ENCODE measurements around the gene SLC6A19.
"Not testable (repeated sequence)": the region's sequence is repeated elsewhere in the genome, so short reads cannot be mapped to it uniquely, and the experiment has no call there.

Gene SLC6A19

DNA sequence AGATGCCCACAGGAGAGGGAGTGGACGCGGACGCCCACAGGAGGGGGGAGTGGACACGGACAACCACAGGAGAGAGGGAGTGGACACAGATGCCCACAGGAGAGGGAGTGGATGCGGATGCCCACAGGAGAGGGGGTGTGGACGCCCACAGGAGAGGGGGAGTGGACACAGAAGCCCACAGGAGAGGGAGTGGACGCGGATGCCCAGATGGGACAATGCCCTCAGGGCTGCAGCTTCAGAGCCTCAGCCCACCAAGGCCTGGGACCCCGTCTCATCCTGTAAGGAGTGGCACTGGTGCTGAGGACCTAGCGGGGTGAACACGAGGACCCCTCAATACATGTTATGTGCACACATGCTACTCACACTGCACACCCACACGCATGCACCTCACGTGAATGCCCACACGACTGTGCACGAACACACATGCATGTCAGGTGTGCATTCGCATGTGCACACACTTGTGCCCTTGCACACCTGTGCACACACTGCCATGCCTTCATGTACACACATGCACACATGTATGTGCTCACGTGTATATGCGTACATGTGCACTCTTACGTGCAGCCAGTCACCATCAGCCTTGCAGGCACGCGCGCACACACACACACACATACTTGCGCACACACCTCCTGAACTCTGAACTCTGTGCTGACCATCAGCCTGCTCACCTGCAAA, 58.5 kb downstream of the SLC6A19 start:
- H3K36me3 ChIP-seq (ENCODE audit: control insufficient read depth, low read depth, low read length), result no peaks in the 10 kb centered on the region
- no peaks in the 10 kb centered on the region for H3K4me1 ChIP-seq (ENCODE audit: control insufficient read depth, low read depth, low read length)
- no peak overlapping the region for H3K9ac ChIP-seq (ENCODE audit: low read length)
- H3K4me3 ChIP-seq (ENCODE audit: low read length), result no peak overlapping the region
- H3K27ac ChIP-seq (ENCODE audit: low read length), result no peak overlapping the region
- H3K9me3 ChIP-seq (ENCODE audit: control insufficient read depth, low read depth, low read length), result no peaks in the 10 kb centered on the region
- H3K27me3 ChIP-seq (ENCODE audit: control insufficient read depth, insufficient read depth, low read length), result no peaks in the 10 kb centered on the region

GRCh38 chr5:1261643-1262042, 60.2 kb downstream of the SLC6A19 start:
- H3K9ac ChIP-seq (ENCODE audit: low read length), result no peak overlapping the region
- no peaks in the 10 kb centered on the region for H3K27me3 ChIP-seq (ENCODE audit: control insufficient read depth, insufficient read depth, low read length)
- H3K27ac ChIP-seq (ENCODE audit: low read length), result no peak overlapping the region
- no peak overlapping the region for H3K4me3 ChIP-seq (ENCODE audit: low read length)
- H3K36me3 ChIP-seq (ENCODE audit: control insufficient read depth, low read depth, low read length), result no peaks in the 10 kb centered on the region
- H3K4me1 ChIP-seq (ENCODE audit: control insufficient read depth, low read depth, low read length), result no peaks in the 10 kb centered on the region
- no peaks in the 10 kb centered on the region for H3K9me3 ChIP-seq (ENCODE audit: control insufficient read depth, low read depth, low read length)

DNA sequence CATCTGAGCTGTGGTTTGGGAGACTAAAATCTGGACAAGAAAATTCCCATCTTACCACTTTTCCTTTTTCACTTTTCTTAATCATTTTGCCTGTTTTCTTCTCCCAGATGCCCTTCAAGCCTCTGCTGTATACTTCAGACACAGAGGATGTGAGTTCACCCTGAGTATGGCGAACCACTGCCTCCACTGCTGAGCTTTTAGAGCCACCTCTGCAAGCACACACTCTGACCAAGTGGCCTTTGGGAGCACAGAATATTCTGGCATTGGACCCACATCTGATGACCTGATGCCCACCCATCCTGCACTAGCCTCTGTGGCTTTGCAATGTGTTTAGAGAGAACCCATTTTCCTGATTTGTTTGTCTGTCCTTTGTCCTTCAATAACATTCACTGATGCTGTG, 61.0 kb downstream of the SLC6A19 start:
- no peaks in the 10 kb centered on the region for H3K4me1 ChIP-seq (ENCODE audit: control insufficient read depth, low read depth, low read length)
- H3K27me3 ChIP-seq (ENCODE audit: control insufficient read depth, insufficient read depth, low read length), result no peaks in the 10 kb centered on the region
- no peaks in the 10 kb centered on the region for H3K9me3 ChIP-seq (ENCODE audit: control insufficient read depth, low read depth, low read length)
- no peak overlapping the region for H3K9ac ChIP-seq (ENCODE audit: low read length)
- H3K27ac ChIP-seq (ENCODE audit: low read length), result no peak overlapping the region
- H3K36me3 ChIP-seq (ENCODE audit: control insufficient read depth, low read depth, low read length), result no peaks in the 10 kb centered on the region
- H3K4me3 ChIP-seq (ENCODE audit: low read length), result no peak overlapping the region

GRCh38 chr5:1264211-1264610, 62.8 kb downstream of the SLC6A19 start:
- no peak overlapping the region for H3K27ac ChIP-seq (ENCODE audit: low read length)
- no peaks in the 10 kb centered on the region for H3K27me3 ChIP-seq (ENCODE audit: control insufficient read depth, insufficient read depth, low read length)
- H3K4me3 ChIP-seq (ENCODE audit: low read length), result no peak overlapping the region
- no peaks in the 10 kb centered on the region for H3K4me1 ChIP-seq (ENCODE audit: control insufficient read depth, low read depth, low read length)
- no peak overlapping the region for H3K9ac ChIP-seq (ENCODE audit: low read length)
- H3K9me3 ChIP-seq (ENCODE audit: control insufficient read depth, low read depth, low read length), result no peaks in the 10 kb centered on the region
- H3K36me3 ChIP-seq (ENCODE audit: control insufficient read depth, low read depth, low read length), result no peaks in the 10 kb centered on the region

GRCh38 chr5:1265026-1265425, 63.6 kb downstream of the SLC6A19 start:
- Histone ChIP-seq H3K27ac (ENCODE audit: low read length) (no peak overlapping the region), H3K4me3 (ENCODE audit: low read length) (no peak overlapping the region), H3K36me3 (ENCODE audit: control insufficient read depth, low read depth, low read length) (no peaks in the 10 kb centered on the region), H3K27me3 (ENCODE audit: control insufficient read depth, insufficient read depth, low read length) (no peaks in the 10 kb centered on the region), H3K9me3 (ENCODE audit: control insufficient read depth, low read depth, low read length) (no peaks in the 10 kb centered on the region), H3K4me1 (ENCODE audit: control insufficient read depth, low read depth, low read length) (no peaks in the 10 kb centered on the region), H3K9ac (ENCODE audit: low read length) (no peak overlapping the region)

- Histone ChIP-seq H3K4me3 (ENCODE audit: low read length) (no peak overlapping the region), H3K9ac (ENCODE audit: low read length) (no peak overlapping the region), H3K36me3 (ENCODE audit: control insufficient read depth, low read depth, low read length) (no peaks in the 10 kb centered on the region), H3K4me1 (ENCODE audit: control insufficient read depth, low read depth, low read length) (no peaks in the 10 kb centered on the region), H3K9me3 (ENCODE audit: control insufficient read depth, low read depth, low read length) (no peaks in the 10 kb centered on the region), H3K27ac (ENCODE audit: low read length) (no peak overlapping the region), H3K27me3 (ENCODE audit: control insufficient read depth, insufficient read depth, low read length) (no peaks in the 10 kb centered on the region)
Observed at GRCh38 chr5:1265461-1266455, 64.4 kb downstream of the SLC6A19 start.

DNA sequence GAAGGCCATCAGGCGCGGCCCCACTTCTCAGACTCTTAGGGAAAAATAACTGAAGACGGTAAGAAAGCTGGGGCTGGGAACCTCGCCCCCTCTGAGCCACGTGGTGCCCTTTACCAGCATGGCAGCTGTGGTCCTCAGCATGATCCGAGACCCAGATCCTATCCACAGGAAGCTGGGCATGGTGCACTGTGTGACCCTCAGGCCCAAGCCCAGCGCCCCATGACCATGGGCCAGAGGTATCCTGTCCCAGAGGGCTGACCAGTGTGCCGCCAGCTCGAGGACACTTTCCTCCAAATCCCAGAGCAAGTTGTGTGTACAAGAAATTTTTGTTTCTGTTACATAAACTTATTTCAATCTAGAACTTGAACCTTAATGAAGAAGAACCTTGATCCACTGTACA, 65.4 kb downstream of the SLC6A19 start:
- no peaks in the 10 kb centered on the region for H3K9me3 ChIP-seq (ENCODE audit: control insufficient read depth, low read depth, low read length)
- no peak overlapping the region for H3K9ac ChIP-seq (ENCODE audit: low read length)
- H3K4me3 ChIP-seq (ENCODE audit: low read length), result no peak overlapping the region
- H3K4me1 ChIP-seq (ENCODE audit: control insufficient read depth, low read depth, low read length), result no peaks in the 10 kb centered on the region
- H3K27me3 ChIP-seq (ENCODE audit: control insufficient read depth, insufficient read depth, low read length), result no peaks in the 10 kb centered on the region
- H3K36me3 ChIP-seq (ENCODE audit: control insufficient read depth, low read depth, low read length), result no peaks in the 10 kb centered on the region
- no peak overlapping the region for H3K27ac ChIP-seq (ENCODE audit: low read length)

GRCh38 chr5:1267464-1267863, 66.1 kb downstream of the SLC6A19 start:
- not testable (repeated sequence) for H3K9me3 ChIP-seq (ENCODE audit: control insufficient read depth, low read depth, low read length); H3K27ac ChIP-seq (ENCODE audit: low read length); H3K27me3 ChIP-seq (ENCODE audit: control insufficient read depth, insufficient read depth, low read length); H3K4me3 ChIP-seq (ENCODE audit: low read length); H3K9ac ChIP-seq (ENCODE audit: low read length); H3K4me1 ChIP-seq (ENCODE audit: control insufficient read depth, low read depth, low read length); H3K36me3 ChIP-seq (ENCODE audit: control insufficient read depth, low read depth, low read length)

- H3K27ac ChIP-seq (ENCODE audit: low read length), result no peak overlapping the region
- no peaks in the 10 kb centered on the region for H3K27me3 ChIP-seq (ENCODE audit: control insufficient read depth, insufficient read depth, low read length)
- no peaks in the 10 kb centered on the region for H3K36me3 ChIP-seq (ENCODE audit: control insufficient read depth, low read depth, low read length)
- no peak overlapping the region for H3K9ac ChIP-seq (ENCODE audit: low read length)
- H3K9me3 ChIP-seq (ENCODE audit: control insufficient read depth, low read depth, low read length), result no peaks in the 10 kb centered on the region
- H3K4me3 ChIP-seq (ENCODE audit: low read length), result no peak overlapping the region
- no peaks in the 10 kb centered on the region for H3K4me1 ChIP-seq (ENCODE audit: control insufficient read depth, low read depth, low read length)
Observed at GRCh38 chr5:1268056-1268455, 66.7 kb downstream of the SLC6A19 start.

DNA sequence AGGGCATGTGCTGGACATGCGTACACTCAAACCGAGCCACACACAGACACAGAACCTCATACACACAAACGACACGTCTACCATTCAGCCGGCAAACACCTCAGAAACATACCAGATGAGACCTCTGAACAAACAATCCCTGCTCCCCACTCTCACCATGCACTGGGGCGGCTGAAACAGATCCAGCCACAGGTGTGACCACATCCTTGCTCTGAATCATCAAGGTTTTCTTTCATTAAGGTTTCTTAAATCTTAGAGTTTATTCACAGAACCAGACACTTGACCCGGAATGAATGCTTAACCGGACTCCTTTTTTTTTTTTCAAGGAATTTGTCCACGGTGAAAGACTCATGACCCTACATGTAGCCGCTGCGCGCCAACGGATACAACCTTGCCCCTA, 67.3 kb downstream of the SLC6A19 start:
- Histone ChIP-seq H3K9me3 (ENCODE audit: control insufficient read depth, low read depth, low read length) (no peaks in the 10 kb centered on the region), H3K4me1 (ENCODE audit: control insufficient read depth, low read depth, low read length) (no peaks in the 10 kb centered on the region), H3K27ac (ENCODE audit: low read length) (no peak overlapping the region), H3K36me3 (ENCODE audit: control insufficient read depth, low read depth, low read length) (no peaks in the 10 kb centered on the region), H3K9ac (ENCODE audit: low read length) (no peak overlapping the region), H3K27me3 (ENCODE audit: control insufficient read depth, insufficient read depth, low read length) (no peaks in the 10 kb centered on the region), H3K4me3 (ENCODE audit: low read length) (no peak overlapping the region)

- Histone ChIP-seq H3K4me3 (ENCODE audit: low read length) (no peak overlapping the region), H3K9me3 (ENCODE audit: control insufficient read depth, low read depth, low read length) (no peaks in the 10 kb centered on the region), H3K27me3 (ENCODE audit: control insufficient read depth, insufficient read depth, low read length) (no peaks in the 10 kb centered on the region), H3K27ac (ENCODE audit: low read length) (no peak overlapping the region), H3K36me3 (ENCODE audit: control insufficient read depth, low read depth, low read length) (no peaks in the 10 kb centered on the region), H3K9ac (ENCODE audit: low read length) (no peak overlapping the region), H3K4me1 (ENCODE audit: control insufficient read depth, low read depth, low read length) (no peaks in the 10 kb centered on the region)
Observed at GRCh38 chr5:1270426-1270825, 69.0 kb downstream of the SLC6A19 start.
